GM18502 (cell line): Measurements from ENCODE around the gene TNFRSF9.
"Not testable (repeated sequence)": the region's sequence is repeated elsewhere in the genome, so short reads cannot be mapped to it uniquely, and the experiment has no call there.

Experiments
- ATAC-seq: cut with Tn5 transposase; IDR thresholded peaks from one replicate; pipeline ENCODE4 v1.9.1; 2021; ENCODE audit warnings: mild to moderate bottlenecking; ENCODE audit not compliant: unreplicated experiment, poor library complexity

The TNFRSF9 gene

GRCh38 chr1:7940745-7941436, at the start of gene TNFRSF9:
Gene TNFRSF9 (minus strand): TSS chr1:7940839. CDS start chr1:7939994, 845 bp downstream.
- no peak for ATAC-seq

- no peak for ATAC-seq
These were observed 49.3 kb upstream of the TNFRSF9 start for GRCh38 chr1:7989762-7990428.

- no peak for ATAC-seq
These were observed 47.9 kb upstream of the TNFRSF9 start for GRCh38 chr1:7988576-7988975.

GRCh38 chr1:7987528-7987927, 46.9 kb upstream of the TNFRSF9 start:
- ATAC-seq: no peak

- ATAC-seq: no peak
These were observed 45.4 kb upstream of the TNFRSF9 start for GRCh38 chr1:7985851-7986612.

GRCh38 chr1:7984811-7985210, 44.2 kb upstream of the TNFRSF9 start:
- no peak for ATAC-seq

GRCh38 chr1:7983086-7983778, 42.6 kb upstream of the TNFRSF9 start:
- no peak for ATAC-seq

GRCh38 chr1:7980984-7981383, 40.3 kb upstream of the TNFRSF9 start:
- no peak for ATAC-seq

GRCh38 chr1:7975212-7975865, 34.7 kb upstream of the TNFRSF9 start:
- ATAC-seq: no peak

GRCh38 chr1:7973086-7973485, 32.4 kb upstream of the TNFRSF9 start:
- no peak for ATAC-seq

- no peak for ATAC-seq
These were observed 31.6 kb upstream of the TNFRSF9 start for GRCh38 chr1:7972285-7972684.

GRCh38 chr1:7971024-7971423, 30.4 kb upstream of the TNFRSF9 start:
- ATAC-seq: no peak

GRCh38 chr1:7970246-7970645, 29.6 kb upstream of the TNFRSF9 start:
- no peak for ATAC-seq

GRCh38 chr1:7967651-7968050, 27.0 kb upstream of the TNFRSF9 start:
- ATAC-seq: no peak

- ATAC-seq: no peak
These were observed 26.6 kb upstream of the TNFRSF9 start for GRCh38 chr1:7967196-7967595.

GRCh38 chr1:7964476-7964875, 23.8 kb upstream of the TNFRSF9 start:
- ATAC-seq: no peak

- ATAC-seq: not testable (repeated sequence)
These were observed 23.2 kb upstream of the TNFRSF9 start for GRCh38 chr1:7963841-7964240.

- not testable (repeated sequence) for ATAC-seq
These were observed 22.7 kb upstream of the TNFRSF9 start for GRCh38 chr1:7963378-7963730.

- no peak for ATAC-seq
These were observed 22.2 kb upstream of the TNFRSF9 start for GRCh38 chr1:7962636-7963377.

GRCh38 chr1:7962014-7962335, 21.3 kb upstream of the TNFRSF9 start:
- peak; percentile 19 for ATAC-seq
